NOMO-1 treated with dmso at 0.1 percent for 144 hours (cell line): ENCODE measurements around the gene DVL2.
A peak's percentile ranks its signal among the peaks of the same experiment; 100 is the strongest.

ENCODE experiments used
- DNase-seq: peaks from one replicate; lab custom pipeline; 2025; ENCODE audit not compliant: unreplicated experiment; lab: John Stamatoyannopoulos, UW

Gene DVL2

DNA sequence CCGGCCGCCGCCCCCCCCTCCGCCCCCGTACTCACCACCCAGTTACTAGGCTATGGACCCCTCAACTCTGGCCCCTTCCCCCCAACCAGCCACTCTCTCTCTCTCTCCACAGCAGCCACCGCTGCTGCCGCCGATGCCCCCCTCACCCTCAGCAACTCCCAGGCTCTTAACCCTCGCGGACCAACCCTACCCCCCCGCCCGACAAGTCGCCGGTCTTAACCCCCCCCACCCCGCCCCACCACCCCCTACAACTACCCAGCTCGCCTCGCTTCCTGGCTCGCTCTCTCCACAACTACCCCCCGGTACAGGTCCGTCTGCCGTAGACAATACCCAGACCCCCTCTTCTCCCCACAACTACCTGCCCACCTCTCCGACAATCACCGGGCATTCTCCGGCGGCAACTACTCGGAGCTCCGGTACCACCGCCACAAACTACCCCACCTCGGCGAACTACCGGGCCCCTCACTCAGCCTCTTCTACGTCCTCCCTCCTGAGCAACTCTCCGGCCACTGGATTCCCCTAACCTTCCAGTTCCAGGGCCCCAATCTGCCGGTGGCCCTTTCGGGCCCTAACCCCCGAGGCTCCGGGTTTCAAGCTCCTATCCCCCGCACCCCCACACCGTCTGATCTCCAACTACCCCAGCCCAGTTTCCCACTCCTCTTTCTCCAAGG, 4.2 kb upstream of the DVL2 start:
- DNase-seq: no peak

DNA sequence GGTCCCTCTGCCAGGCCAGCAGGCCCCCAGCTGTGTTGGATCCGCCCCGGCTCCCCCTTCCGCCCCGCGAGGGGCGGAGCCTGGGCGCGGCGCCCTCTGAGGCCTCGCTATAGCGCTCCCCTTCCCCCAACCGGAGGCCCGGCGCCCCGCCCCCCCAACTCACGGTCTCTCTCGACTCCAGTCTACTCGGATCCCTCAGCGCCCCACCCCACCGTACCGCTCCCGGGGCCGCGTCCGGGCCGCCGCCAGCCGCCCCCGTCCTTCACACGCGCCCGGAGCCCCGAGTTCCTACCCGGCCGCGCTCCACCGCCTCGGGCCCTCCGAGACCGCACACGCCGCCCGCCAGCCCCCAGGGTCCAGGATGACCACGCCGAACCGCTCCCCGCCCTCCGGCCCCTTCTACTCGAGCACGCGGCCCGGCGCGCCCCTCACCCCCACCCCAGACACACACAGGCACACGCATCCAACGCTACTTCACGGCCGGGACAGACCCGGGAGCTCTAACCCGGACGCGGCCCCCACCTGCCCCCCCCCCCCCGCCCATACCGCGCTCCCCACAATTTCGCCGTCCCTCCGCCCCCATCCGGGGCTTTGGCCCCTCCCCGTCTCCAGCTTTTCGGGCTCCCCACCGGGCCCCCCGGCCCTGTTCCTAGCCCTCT, 3.6 kb upstream of the DVL2 start:
- no peak for DNase-seq

DNA sequence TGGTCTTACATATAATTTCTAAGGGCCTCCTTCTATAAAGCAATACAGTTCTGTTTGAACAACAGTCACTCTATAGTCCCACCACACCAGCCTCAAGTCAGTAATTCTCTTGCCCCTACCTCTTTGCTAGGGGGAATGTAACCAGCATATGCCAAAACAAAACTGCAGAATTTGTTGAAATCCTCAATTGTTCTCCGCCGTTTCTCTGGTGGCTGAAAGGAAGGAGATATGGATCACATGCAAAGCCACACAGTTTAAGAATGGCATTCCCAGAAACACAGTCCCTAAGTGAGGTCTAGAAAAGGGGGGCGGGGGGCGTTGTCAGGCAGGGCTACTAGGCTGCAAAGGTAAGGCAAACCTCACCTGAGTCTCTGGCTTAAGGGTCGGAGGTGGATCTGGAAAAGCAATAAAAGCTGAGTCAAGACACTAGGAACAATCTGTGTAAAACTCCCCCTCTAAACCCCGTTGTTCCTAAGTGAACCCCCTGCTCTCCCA, 3.0 kb upstream of the DVL2 start:
- no peak for DNase-seq

DNA sequence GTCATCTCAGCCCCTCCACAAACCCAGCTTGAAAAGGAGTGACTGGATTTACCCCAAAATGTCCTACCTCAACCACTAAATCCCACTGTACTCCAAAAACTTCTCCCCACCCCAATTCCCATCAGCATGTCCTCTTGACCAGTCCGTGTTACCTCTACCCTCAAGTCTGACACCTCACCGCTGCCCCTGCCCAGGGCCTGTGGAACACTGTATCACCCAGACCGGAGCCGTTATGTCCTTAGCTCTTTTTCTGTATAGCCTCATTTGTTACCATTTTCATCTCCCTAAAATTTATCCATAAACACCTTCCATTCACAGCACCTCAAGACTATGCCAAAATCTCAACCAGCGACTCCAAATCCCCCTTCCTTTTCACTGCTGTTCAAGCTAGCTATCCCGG, 2.5 kb upstream of the DVL2 start:
- no peak for DNase-seq

DNA sequence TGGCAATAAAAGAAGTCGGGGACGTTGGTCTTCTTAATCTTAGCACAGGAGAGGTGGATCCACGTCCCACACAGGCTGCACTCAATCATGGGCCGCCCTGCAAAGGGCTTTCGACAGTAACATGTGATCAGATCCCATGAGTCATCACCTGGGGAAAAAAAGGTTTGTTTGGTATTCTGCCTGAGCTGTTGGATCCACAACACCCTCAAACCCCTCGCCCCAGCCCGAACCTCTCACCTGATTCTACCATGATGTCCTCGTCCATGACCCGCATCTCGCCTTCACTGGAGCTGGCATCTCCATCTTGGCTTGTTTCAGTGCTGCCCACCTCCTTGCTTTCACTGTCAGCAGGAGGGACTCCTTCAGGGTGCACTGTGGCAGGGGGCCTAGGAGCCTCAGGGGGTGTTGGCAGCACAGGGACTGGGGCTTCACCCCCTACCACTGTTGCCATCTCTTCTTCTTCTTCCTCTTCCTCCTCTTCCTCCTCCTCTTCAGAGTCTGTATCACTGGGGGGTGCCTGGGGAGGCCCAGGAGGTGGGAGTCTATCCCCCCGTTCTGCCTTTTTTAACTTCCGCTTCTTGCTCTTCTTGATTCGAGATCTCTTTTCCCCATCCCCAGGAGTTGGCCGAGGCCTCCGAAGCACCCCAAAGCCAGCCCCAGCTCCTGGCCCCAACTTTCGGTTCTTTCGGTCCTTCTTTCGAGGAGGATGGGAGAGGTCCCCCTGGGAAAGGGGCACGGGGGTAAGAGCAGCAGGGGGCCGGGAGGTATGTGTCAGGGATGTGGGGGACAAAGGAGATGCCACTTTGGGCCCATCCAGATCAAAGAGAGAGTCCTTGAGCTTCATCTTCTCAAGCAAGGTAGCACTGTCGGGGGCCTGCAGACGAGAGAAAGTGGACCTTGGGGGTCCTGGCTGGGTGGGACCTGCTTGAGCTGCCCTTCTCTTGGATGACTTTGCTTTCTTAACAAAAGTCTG, 1.7 kb upstream of the DVL2 start:
- DNase-seq: no peak

DNA sequence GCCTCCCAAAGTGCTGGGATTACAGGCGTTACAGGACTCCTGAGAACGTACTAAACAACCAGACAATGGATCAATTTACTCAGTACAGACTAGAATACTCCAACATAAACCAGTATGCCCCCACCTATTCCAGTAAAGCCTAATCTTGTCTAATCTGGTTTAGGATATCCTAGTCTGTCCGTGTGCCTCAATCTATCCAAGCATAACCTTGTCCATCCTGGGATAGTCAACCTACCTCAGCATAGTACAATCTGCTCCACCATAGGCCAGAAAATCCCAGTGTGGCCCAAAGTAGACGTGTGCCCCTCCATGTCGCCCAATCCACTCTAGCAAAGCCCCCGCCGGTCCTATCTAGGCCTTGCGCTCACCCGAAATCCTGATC, 625 bp downstream of the DVL2 start:
- DNase-seq: no peak

DNA sequence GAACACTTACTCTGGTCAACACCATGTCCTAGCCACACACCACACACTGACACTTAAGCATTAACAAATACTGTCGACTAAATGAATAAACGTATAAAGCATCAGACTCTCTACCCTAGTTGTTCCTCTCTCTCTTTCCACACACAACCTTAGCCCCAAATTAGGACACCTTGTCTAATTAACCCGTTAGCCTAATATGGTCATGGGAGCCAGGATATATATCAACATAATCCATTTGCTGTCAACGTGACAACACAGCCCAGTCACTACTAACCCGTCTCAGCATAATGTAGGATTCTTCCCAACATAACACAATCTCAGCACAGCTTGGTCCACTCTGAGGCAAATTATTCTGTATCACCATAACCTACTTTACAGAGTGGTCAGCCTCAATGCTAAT, 2.2 kb downstream of the DVL2 start:
- DNase-seq: no peak

DNA sequence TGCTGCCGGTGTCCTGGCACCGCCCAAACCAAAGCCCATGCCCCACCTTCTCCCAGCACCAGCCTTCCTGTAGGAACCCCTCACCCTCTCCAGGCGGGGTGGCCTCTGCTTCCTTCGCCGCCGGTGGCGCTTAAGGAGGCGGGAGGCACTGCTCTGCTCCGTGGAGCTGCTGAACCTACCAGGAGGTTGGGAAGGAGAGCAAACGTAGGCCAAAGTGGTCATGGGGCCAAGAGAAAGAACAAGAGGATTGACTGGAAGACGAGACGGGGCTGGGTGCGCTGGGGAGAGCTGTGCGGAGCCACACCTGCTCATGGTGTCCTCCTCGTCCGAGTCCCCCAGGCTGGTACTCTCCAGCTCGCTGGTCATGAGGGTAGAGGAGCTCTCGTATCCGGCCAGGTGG, 4.8 kb downstream of the DVL2 start:
- no peak for DNase-seq

DNA sequence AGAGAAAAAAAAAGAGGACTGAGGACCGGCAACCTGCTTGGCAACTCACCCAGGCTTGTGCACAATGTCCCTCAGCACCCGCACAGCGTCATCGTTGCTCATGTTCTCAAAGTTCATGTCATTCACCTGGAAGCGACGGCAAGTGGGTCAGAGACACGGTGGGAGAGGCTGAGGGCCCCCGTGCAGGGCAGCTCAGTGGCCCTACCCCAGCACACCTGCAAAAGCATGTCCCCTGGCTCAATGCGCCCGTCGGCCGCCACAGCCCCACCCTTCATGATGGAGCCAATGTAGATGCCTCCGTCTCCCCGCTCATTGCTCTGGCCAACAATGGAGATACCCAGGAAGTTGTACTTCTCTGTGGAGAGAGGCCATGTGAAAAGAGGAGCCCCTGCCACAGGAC, 5.4 kb downstream of the DVL2 start:
- no peak for DNase-seq

DNA sequence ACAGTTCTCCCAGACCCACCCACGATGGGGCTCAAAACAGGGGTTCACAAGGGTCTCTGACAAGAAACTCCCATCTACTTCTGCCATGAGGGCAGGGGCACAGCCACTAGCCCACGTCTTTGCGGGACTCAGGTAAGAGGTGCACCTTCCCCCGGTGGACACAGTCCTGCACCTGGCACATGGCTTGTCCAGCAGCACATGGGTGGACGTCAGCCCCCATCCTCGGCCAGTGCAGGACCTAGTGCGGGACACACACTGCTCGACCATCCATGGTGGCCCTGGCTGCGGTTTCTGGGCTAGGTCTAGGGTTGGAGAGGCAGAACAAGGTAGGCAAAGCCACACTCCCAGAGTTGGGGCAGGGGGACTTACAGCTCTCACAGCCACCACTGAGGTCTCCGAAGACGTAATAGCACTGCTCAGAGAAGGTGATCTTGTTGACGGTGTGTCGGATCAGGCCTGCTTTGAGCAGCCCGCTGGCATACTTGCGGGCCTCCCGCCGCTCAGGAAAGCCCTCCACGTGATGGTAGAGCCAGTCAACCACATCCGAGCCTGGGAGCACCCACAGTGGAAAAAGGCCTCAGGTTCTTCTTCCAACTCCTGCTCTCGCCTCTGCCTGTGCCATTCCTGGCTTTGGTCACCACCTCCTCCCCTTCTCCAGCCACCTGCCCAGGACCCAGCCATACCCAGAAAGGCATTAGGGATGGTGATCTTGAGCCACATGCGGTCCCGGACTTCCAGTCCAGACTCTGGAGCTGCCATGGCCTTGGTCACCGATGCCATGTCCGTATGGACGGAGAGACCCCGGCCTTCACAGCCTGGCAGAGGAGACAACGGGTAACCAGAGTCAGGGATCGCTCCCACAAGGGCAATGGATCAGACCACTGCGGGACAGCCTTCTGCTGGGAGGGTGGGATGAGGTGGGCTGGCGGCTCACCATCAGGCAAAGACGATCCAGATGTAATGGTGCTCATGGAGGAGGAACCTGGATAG, 7.3 kb downstream of the DVL2 start:
- no peak for DNase-seq

DNA sequence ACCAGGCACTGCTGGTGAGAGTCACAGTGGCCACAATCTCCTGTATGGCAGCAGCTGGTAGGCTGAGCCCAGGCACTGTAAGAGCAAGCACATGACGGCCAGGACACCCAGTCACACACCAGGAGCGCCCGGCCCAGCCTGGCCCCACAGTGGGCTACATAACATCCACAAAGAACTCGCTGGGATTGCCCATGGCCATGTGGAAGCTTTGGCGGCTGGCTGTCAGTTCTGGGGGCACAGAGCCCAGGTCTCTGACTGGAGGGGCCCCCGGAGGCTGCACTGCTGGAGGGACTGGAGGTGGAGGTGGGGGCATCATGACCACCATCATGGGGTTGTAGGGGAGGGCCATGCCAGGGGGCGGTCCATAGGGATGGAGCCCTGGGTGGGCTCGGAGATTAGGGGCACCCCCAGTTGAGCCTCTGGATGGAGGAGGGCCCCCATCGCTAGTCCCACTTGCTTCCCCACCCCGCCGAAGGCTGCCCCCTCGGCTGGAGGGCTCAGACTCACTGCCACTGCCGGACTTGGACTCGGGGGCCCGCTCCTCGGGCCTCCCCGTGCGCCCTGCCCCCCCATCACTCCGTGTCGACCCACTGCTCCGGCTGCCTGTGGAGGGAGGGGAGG, 8.5 kb downstream of the DVL2 start:
- DNase-seq: no peak

DNA sequence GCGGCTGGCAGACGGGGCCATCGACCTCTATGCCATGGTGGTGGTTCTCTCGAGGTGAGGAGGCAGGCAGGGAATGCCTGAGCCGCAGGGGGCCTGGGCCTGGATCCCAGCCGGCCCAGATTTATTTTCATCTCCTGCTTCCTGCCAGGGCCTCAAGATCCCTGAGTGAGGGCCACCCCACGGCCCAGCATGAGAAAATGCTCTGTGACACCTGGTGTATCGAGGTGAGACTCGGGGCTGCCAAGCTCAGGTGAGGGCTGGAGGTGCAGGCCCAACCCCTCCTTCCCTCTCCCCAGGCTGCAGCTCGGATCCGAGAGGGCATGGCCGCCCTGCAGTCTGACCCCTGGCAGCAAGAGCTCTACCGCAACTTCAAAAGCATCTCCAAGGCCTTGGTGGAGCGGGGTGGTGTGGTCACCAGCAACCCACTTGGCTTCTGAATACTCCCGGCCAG, 9.6 kb downstream of the DVL2 start:
- DNase-seq: no peak

DNA sequence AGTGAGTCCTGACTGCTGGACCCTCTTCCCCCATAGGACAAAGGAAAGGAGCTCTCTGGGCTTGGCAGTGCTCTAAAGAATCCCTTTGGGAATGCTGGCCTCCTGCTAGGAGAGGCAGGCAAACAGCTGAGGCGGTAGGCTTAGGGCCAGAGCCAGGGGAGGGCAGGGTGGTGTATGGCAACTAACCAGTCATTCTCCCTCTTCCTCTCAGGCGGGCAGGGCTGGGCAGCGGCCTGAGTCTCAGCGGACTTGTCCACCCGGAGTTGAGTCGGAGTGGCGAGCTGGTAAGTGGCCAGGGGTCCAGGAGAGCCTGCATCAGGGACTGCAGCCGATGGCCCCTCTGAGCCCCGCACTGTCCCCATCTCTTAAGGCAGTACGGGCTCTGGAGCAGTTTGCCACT, 10.2 kb downstream of the DVL2 start:
- no peak for DNase-seq

DNA sequence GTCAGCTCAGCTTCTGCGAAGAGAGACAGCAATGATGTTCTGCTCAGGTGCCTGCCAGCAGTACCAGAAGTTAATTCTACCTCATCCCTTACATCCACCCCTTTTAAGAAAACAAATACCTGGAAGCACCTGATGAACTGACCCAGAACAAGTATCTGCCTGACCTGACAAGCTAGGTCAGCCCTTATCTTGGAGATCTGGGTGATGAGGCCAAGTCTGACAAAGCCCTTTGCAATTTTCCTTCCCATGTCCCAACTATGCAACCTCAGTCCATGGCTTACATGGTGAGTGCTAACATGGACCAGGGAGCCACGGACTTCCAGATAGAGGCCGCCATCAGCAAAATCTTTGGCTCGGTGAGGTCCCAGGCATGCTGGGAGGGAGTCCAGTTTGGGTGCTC, 10.9 kb downstream of the DVL2 start:
- DNase-seq: no peak

DNA sequence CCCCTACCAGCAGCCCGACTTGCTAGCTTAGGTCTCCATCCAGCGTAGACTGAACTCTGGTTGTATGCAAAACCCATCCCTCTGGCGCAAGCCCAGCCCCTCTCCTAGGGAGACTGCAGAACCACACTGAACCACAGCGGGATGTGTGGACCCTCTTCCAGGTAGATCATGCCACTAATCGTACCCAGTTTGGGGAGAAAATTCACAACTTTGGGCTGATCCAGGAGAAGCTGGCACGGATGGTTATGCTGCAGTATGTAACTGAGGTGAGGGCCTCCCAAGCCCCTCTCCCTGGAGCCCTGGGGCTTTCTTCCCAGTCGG, 11.4 kb downstream of the DVL2 start:
- no peak for DNase-seq

DNA sequence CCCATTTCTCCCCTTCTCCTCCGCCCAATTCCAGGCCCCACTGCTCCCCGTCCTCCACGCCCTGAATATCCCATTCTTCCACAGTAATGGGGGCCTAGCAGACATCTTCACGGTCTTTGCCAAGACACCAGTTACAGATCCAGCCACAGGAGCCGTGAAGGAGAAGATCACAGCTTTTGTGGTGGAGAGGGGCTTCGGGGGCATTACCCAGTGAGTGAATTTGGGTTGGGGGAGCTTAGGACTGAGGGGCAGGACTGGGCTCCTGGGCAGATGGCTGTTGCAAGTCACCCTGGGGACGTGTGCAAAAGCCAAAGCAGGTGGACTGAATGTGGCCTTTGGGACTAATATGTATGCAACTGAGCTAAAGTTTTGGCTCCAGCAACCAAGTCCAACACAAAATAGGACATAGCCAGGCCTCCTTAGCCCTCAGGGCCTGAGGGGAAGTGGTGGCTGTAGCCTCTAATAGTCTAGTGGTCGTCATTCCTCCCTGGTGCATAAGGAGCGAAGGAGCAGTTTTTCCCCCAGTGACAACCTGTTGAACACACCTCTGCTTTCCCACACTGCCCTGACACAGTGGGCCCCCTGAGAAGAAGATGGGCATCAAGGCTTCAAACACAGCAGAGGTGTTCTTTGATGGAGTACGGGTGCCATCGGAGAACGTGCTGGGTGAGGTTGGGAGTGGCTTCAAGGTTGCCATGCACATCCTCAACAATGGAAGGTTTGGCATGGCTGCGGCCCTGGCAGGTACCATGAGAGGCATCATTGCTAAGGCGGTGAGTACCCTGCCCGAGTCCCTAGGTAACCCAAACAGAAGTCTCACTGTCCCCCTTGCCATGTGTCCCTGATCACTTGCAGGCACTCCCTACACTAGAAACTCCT, 12.0 kb downstream of the DVL2 start:
- no peak for DNase-seq

DNA sequence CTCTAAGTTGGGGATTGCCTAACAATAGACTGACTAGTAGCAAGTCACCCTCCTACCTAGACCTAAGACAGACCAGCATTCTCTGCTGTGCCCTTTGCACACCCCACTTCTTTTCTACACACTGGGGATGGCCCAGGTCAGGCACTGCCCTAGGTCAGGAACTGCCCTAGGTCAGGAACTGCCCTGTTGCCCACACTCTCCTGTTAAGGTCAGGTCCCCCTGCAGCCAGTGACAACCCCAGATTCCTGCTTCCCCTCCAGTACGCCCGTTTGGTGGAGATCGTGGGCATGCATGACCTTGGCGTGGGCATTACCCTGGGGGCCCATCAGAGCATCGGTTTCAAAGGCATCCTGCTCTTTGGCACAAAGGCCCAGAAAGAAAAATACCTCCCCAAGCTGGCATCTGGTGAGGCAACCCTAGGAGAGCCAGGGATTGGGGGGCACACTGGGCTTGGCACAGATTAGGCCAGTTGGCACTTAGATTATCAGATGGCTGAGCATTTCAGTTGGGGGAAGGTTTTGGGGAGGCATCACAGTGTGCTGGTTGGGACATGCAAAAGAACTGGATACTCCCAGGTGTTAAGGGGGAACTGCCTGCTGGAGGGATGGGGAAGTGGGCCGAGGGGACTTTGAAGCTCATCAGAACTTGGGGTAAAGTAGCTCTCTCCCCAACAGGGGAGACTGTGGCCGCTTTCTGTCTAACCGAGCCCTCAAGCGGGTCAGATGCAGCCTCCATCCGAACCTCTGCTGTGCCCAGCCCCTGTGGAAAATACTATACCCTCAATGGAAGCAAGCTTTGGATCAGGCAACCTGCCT, 12.8 kb downstream of the DVL2 start:
- no peak for DNase-seq

DNA sequence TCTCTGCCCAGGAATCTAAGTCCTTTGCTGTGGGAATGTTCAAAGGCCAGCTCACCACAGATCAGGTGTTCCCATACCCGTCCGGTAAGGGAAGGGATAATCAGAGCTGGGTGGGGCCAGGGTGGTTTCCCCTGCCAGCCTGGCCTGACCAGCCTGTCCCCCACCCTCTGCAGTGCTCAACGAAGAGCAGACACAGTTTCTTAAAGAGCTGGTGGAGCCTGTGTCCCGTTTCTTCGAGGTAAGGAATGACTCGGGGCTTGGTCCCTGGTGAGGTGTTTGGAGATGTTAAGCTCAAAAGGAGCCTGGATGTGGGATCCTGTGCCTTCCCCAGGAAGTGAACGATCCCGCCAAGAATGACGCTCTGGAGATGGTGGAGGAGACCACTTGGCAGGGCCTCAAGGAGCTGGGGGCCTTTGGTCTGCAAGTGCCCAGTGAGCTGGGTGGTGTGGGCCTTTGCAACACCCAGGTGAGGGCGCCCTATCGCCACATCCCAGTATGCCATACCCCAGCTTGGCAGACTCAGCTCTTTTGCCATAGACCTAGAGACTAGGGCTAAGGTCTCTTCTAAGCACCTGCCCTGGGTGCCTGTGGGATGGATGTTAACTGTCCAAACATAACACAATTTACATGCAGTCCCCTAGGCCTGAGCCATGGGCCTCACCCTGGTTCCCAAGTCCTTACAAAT, 13.6 kb downstream of the DVL2 start:
- DNase-seq: peak; percentile 43
